Mesenchymal stem cell (in vitro differentiated cells and primary cell): Measurements from ENCODE around the gene DENND2D.

Source experiments
- DNase-seq: peaks from one replicate; pipeline ENCODE4 v3.0.0-alpha.2; 2013
- H2AFZ ChIP-seq: one replicate; pipeline ENCODE4 v1.6.1; 2013; ENCODE audit warnings: low read depth, mild to moderate bottlenecking, control low read depth, inconsistent platforms, low read length, moderate library complexity
- H2AK5ac ChIP-seq: 2 replicates; pipeline ENCODE4 v1.6.1; 2013; ENCODE audit warnings: low read length, moderate library complexity, mild to moderate bottlenecking, inconsistent platforms; ENCODE audit not compliant: severe bottlenecking
- H2BK120ac ChIP-seq: one replicate; pipeline ENCODE4 v1.6.1; 2013; ENCODE audit warnings: low read depth, mild to moderate bottlenecking, inconsistent platforms, low read length, moderate library complexity
- H2BK12ac ChIP-seq, 2 experiments: one replicate each; pipeline ENCODE4 v1.6.1; 2013; ENCODE audit warnings: inconsistent platforms in 2 of 2, low read length in 2 of 2, mild to moderate bottlenecking in 2 of 2, moderate library complexity in 2 of 2, control low read depth in 1 of 2
- H2BK15ac ChIP-seq: one replicate; pipeline ENCODE4 v1.6.1; 2013; ENCODE audit warnings: mild to moderate bottlenecking, low read depth, inconsistent platforms; ENCODE audit not compliant: poor library complexity, severe bottlenecking
- H2BK5ac ChIP-seq: 2 replicates; pipeline ENCODE4 v1.6.1; 2013; ENCODE audit warnings: low read depth, mild to moderate bottlenecking, low read length, control low read depth, inconsistent platforms; ENCODE audit not compliant: poor library complexity, severe bottlenecking
- H3K14ac ChIP-seq, 2 experiments: one replicate each; pipeline ENCODE4 v1.6.1; 2013; ENCODE audit warnings: inconsistent platforms in 2 of 2, low read length in 2 of 2, control low read depth in 1 of 2, mild to moderate bottlenecking in 1 of 2, moderate library complexity in 1 of 2
- H3K18ac ChIP-seq, 2 experiments: one replicate each; pipeline ENCODE4 v1.6.1; 2013; ENCODE audit warnings: inconsistent platforms in 2 of 2, low read length in 2 of 2, control low read depth in 1 of 2, low read depth in 1 of 2, mild to moderate bottlenecking in 1 of 2
- H3K23ac ChIP-seq, 2 experiments: one replicate each; pipeline ENCODE4 v1.6.1; 2013; ENCODE audit warnings: inconsistent platforms in 2 of 2, low read length in 2 of 2, mild to moderate bottlenecking in 2 of 2, moderate library complexity in 2 of 2, control low read depth in 1 of 2
- H3K27ac ChIP-seq: 2 replicates; pipeline ENCODE4 v1.5.1; 2013; ENCODE audit warnings: mild to moderate bottlenecking, moderate library complexity, low read length, control low read depth, inconsistent platforms; ENCODE audit not compliant: poor library complexity, severe bottlenecking
- H3K27me3 ChIP-seq, 2 experiments: 2 replicates each; pipeline versions ENCODE4 v1.6.1 to v1.7.0; 2013; ENCODE audit warnings: low read length in 2 of 2, mild to moderate bottlenecking in 2 of 2, moderate library complexity in 2 of 2, control low read depth in 1 of 2, inconsistent platforms in 1 of 2; ENCODE audit not compliant: control insufficient read depth in 1 of 2, insufficient read depth in 1 of 2
- H3K36me3 ChIP-seq, 2 experiments: 2 replicates each; pipeline versions ENCODE4 v1.6.1 to v1.7.0; 2013; ENCODE audit warnings: low read length in 2 of 2, control low read depth in 1 of 2, inconsistent platforms in 1 of 2, low read depth in 1 of 2, mild to moderate bottlenecking in 1 of 2; ENCODE audit not compliant: insufficient read depth in 2 of 2, control insufficient read depth in 1 of 2
- H3K4ac ChIP-seq, 2 experiments: one replicate each; pipeline ENCODE4 v1.6.1; 2013; ENCODE audit warnings: inconsistent platforms in 2 of 2, low read length in 2 of 2, mild to moderate bottlenecking in 2 of 2, moderate library complexity in 2 of 2, control low read depth in 1 of 2, low read depth in 1 of 2
- H3K4me1 ChIP-seq: 2 replicates; pipeline ENCODE4 v1.6.1; 2013; ENCODE audit warnings: low read depth, low read length, control low read depth; ENCODE audit not compliant: control insufficient read depth, insufficient read depth
- H3K4me2 ChIP-seq: 2 replicates; pipeline ENCODE4 v1.6.1; 2013; ENCODE audit warnings: low read length, mild to moderate bottlenecking, inconsistent platforms; ENCODE audit not compliant: poor library complexity, severe bottlenecking
- H3K4me3 ChIP-seq, 2 experiments: 2 replicates each; pipeline versions ENCODE4 v1.5.1 to v1.7.0; 2013; ENCODE audit warnings: low read length in 2 of 2, mild to moderate bottlenecking in 2 of 2, control low read depth in 1 of 2, low read depth in 1 of 2; ENCODE audit not compliant: insufficient read depth in 1 of 2
- H3K79me1 ChIP-seq: replicated peaks from 2 replicates; pipeline ENCODE4 v1.6.1; 2013; ENCODE audit warnings: mild to moderate bottlenecking, control low read depth, low read length, inconsistent platforms; ENCODE audit not compliant: poor library complexity, severe bottlenecking
- H3K9ac ChIP-seq: 2 replicates; pipeline ENCODE4 v1.7.0; 2013; ENCODE audit warnings: mild to moderate bottlenecking, low read length, moderate library complexity
- H3K9me3 ChIP-seq: 2 replicates; pipeline ENCODE4 v1.7.0; 2013; ENCODE audit warnings: mild to moderate bottlenecking, low read length; ENCODE audit not compliant: control insufficient read depth
- H4K8ac ChIP-seq: one replicate; pipeline ENCODE4 v1.6.1; 2013; ENCODE audit warnings: inconsistent platforms, mild to moderate bottlenecking, low read length, moderate library complexity
- H4K91ac ChIP-seq: one replicate; pipeline ENCODE4 v1.6.1; 2013; ENCODE audit warnings: mild to moderate bottlenecking, low read length, inconsistent platforms
- WGBS: methylation state at CpG from one replicate; pipeline ENCODE4 v1.1.7; 2013; ENCODE audit warnings: mixed read lengths; 5-methylcytosine and 5-hydroxymethylcytosine counted together

The DENND2D gene

GRCh38 chr1:111228748-111229126 lies 28.3 kb upstream of the DENND2D start:
- Histone ChIP-seq H3K14ac (no peak overlapping the region), H2BK12ac (no peak overlapping the region), H3K4me3 (peak overlapping the region in 1 of 2 experiments; percentile 12), H4K91ac (no peak overlapping the region), H3K9ac (peak overlapping the region; percentile 74), H3K18ac (no peak overlapping the region), H2BK15ac (no peak overlapping the region), H3K4me2 (no peak overlapping the region), H3K4me1 (peaks cover 8% of the 10 kb centered on the region), H2BK5ac (no peak overlapping the region), H3K27ac (peak overlapping the region; percentile 89), H3K23ac (no peak overlapping the region), H2AK5ac (no peak overlapping the region), H2AFZ (no peak overlapping the region), H3K4ac (no peak overlapping the region), H4K8ac (no peak overlapping the region), H3K27me3 (no peaks in the 10 kb centered on the region), H3K9me3 (no peaks in the 10 kb centered on the region), H3K79me1 (no peaks in the 10 kb centered on the region), H3K36me3 (no peaks in the 10 kb centered on the region), H2BK120ac (no peak overlapping the region)
- 50% methylated on average over 1 of the region's 2 CpGs for WGBS
- no peak for DNase-seq

- Histone ChIP-seq H3K4me1 (peaks cover 11% of the 10 kb centered on the region), H3K36me3 (no peaks in the 10 kb centered on the region), H2BK5ac (no peak overlapping the region), H3K4ac (no peak overlapping the region), H2BK12ac (no peak overlapping the region), H3K4me2 (no peak overlapping the region), H2BK15ac (no peak overlapping the region), H3K9ac (peak overlapping the region; percentile 74), H3K27ac (peak overlapping the region; percentile 89), H2AK5ac (peak overlapping the region; percentile 67), H3K4me3 (peak overlapping the region in 1 of 2 experiments; percentile 54), H3K27me3 (no peaks in the 10 kb centered on the region), H2AFZ (no peak overlapping the region), H3K9me3 (no peaks in the 10 kb centered on the region), H3K23ac (no peak overlapping the region), H3K14ac (no peak overlapping the region), H3K18ac (no peak overlapping the region), H2BK120ac (no peak overlapping the region), H4K91ac (no peak overlapping the region), H4K8ac (no peak overlapping the region), H3K79me1 (no peaks in the 10 kb centered on the region)
- WGBS: 71% methylated on average over 3 of the region's 6 CpGs
- peak; percentile 43 for DNase-seq
These were observed 27.7 kb upstream of the DENND2D start for GRCh38 chr1:111227851-111228747.

GRCh38 chr1:111227434-111227833 lies 27.0 kb upstream of the DENND2D start, which contains the start of gene CHI3L2:
CHI3L2 (plus strand) TSS chr1:111227713; CDS start chr1:111227730, 17 bp downstream.
- no peak within 1 kb of the TSS for H2BK5ac ChIP-seq
- WGBS: 89% methylated on average over 3 of the region's 3 CpGs

GRCh38 chr1:111225717-111226400 lies 25.4 kb upstream of the DENND2D start:
- H3K79me1 ChIP-seq: no peaks in the 10 kb centered on the region
- no peak overlapping the region for H4K8ac ChIP-seq
- H2BK120ac ChIP-seq: no peak overlapping the region
- no peak overlapping the region for H3K9ac ChIP-seq
- H3K27me3 ChIP-seq: no peaks in the 10 kb centered on the region
- no peak overlapping the region for H3K4me3 ChIP-seq
- no peak overlapping the region for H3K4me2 ChIP-seq
- no peaks in the 10 kb centered on the region for H3K9me3 ChIP-seq
- no peak overlapping the region for H2BK12ac ChIP-seq
- no peak overlapping the region for H3K14ac ChIP-seq
- no peak overlapping the region for H4K91ac ChIP-seq
- no peak overlapping the region for H2AK5ac ChIP-seq
- H3K36me3 ChIP-seq: no peaks in the 10 kb centered on the region
- peaks cover 15% of the 10 kb centered on the region for H3K4me1 ChIP-seq
- no peak overlapping the region for H3K18ac ChIP-seq
- DNase-seq: no peak
- no peak overlapping the region for H3K27ac ChIP-seq
- H2BK15ac ChIP-seq: no peak overlapping the region
- H3K23ac ChIP-seq: no peak overlapping the region
- 81% methylated on average over 5 of the region's 6 CpGs for WGBS
- no peak overlapping the region for H2AFZ ChIP-seq
- H2BK5ac ChIP-seq: no peak overlapping the region
- no peak overlapping the region for H3K4ac ChIP-seq

More at GRCh38 chr1:111227434-111227833, 27.0 kb upstream of the DENND2D start, which contains the start of gene CHI3L2:
- Histone ChIP-seq H3K79me1 (no peaks in the 10 kb centered on the region), H3K4me3 (peak within 1 kb of the TSS in 1 of 2 experiments; percentile 54), H4K8ac (no peak within 1 kb of the TSS), H4K91ac (no peak within 1 kb of the TSS), H2BK120ac (no peak within 1 kb of the TSS), H3K27me3 (no peaks in the 10 kb centered on the region), H3K36me3 (no peaks in the 10 kb centered on the region), H3K14ac (no peak within 1 kb of the TSS), H3K4ac (no peak within 1 kb of the TSS), H3K27ac (peak within 1 kb of the TSS; percentile 89), H2AFZ (no peak within 1 kb of the TSS), H3K9me3 (no peaks in the 10 kb centered on the region), H2BK12ac (no peak within 1 kb of the TSS), H3K23ac (no peak within 1 kb of the TSS), H3K4me2 (no peak within 1 kb of the TSS), H2AK5ac (peak within 1 kb of the TSS; percentile 67), H3K9ac (peak within 1 kb of the TSS; percentile 74), H3K4me1 (peaks cover 13% of the 10 kb centered on the region), H3K18ac (no peak within 1 kb of the TSS), H2BK15ac (no peak within 1 kb of the TSS)
- peak; percentile 6 for DNase-seq
